ENCODE measurements around the gene TMEM26.
"Not testable (repeated sequence)": the region's sequence is repeated elsewhere in the genome, so short reads cannot be mapped to it uniquely, and the experiment has no call there.

GRCh38 chr10:61381153-61381552, 72.0 kb downstream of the TMEM26 start:
- not testable (repeated sequence) for TF ChIP-seq CTCF (IDR thresholded peaks at IDR 0.05 in 2 of 3, conservative IDR thresholded peaks at IDR 0.05 in 1 of 3; ENCODE audit: insufficient read depth in 2 of 3, low read depth in 1 of 3, low read length in 3 of 3); MEF2A (IDR thresholded peaks at IDR 0.05; ENCODE audit: control insufficient read depth, low read depth, low read length)
